Lung microvascular endothelial cell (primary cell): ENCODE data around the gene CMTM5. TPM values are rescaled to one million over a fixed set of nuclear protein-coding genes. Genes with fewer than 3 reads are reported as not detected.

Source experiments
- DNase-seq, 2 donors: peaks; one replicate each; pipeline versions ENCODE4 v3.0.0 to v3.0.0-alpha.2; 2010; ENCODE audit warnings: low read depth in 2 of 2
- total RNA-seq: library from RNA; depleted of rRNA; stranded (reverse); fragments of >200 nt; gene quantifications from 2 replicates; pipeline ENCODE4 v1.2.1, GENCODE V29; 2014

CMTM5 gene
- not detected in 2 replicates for total RNA-seq

DNA sequence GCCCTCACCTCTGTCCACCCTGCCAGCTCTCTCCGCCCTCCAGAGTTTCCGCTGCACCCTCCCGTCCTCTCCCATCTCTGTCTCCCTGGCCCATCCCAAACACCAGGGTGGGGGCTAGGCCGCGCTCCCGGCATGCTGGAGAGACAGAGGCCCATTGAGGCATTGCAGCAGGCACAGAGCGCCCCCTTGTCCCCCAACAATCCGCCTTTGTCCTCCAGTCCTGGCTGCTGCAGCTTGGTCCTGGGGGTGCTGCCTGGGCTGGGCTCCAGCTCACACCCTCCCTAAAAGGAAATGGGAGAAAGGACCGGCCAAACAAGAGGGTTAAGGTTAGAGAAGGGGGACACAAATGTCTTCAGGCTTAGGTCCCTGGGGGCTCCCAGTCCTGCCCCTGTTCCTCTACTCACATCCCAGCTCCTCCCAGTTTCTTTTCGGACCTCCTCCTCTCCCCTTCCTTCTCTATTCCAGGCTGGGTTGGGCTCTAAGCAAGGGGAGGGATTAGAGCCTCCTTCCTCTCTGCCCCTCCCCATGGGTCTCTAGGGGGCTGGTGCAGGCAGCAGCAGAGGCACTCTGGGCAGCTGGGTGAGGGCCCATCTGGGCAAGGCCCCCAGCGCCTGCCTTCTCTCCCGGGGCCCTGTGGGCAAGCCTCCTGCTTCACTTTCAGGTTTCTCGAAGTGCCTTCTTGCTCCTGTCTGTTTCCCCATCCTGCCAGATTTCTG is at the start of gene CMTM5:
TSS of gene CMTM5 (plus strand) at position 565 of the 716 bp plus-strand sequence. CDS start 206 bp downstream, outside the sequence.
- DNase-seq, result no peak

- peak; percentile 79 to 83 for DNase-seq
Measured at GRCh38 chr14:23327947-23328744, 48.7 kb upstream of the CMTM5 start.

GRCh38 chr14:23335623-23336022 is 41.2 kb upstream of the CMTM5 start:
- no peak for DNase-seq

DNA sequence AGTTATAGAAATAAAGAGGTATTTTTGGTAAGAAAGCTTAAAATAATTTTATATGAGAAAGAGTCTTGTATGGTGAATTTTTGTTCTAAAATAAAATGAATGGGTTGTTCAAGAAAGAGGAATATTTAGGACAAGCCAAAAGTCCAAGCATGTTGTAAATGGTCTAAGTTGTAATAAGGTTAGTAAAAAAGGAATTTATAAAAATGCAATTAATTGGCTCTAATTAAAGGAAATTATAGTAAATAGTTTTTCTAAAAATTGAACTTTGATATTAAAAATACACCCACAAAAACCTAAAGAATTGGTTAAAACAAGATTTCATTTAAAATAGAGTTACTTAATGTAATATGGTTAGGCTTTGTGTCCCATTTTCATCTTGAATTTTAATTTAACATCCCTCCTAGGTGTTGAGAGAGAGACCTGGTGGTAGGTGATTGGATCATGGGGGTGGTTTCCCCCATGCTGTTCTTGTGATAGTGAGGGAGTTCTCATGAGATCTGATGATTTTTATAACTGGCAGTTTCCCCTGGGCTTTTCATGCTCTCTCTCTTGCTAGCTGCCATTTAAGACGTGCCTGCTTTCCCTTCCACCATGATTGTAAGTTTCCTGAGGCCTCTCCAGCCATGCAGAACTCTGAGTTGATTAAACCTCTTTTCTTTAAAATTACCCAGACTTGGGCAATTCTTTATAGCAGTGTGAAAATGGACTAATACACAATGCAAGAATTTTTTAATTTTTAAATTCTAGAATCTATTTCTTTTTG is 37.2 kb upstream of the CMTM5 start:
- no peak for DNase-seq

DNA sequence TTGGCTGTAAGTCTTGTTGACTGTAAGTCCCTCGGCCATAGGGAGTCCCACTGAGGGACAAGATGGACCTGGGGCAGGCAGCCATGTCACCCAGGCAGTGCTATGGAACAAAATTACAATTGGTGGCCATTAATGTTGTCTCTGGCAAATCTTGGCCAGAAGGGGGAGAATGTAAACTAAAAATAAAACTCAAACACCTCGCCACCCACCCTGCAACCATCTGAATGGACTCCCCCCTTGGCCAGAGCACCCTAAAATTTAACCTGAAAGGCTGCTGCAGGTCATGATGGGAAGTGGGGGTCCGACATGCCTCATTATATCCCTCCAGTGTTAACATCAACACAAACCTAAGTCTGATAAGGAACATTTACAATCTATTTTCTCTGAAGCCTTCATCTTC is 32.4 kb upstream of the CMTM5 start:
- DNase-seq, result no peak

DNA sequence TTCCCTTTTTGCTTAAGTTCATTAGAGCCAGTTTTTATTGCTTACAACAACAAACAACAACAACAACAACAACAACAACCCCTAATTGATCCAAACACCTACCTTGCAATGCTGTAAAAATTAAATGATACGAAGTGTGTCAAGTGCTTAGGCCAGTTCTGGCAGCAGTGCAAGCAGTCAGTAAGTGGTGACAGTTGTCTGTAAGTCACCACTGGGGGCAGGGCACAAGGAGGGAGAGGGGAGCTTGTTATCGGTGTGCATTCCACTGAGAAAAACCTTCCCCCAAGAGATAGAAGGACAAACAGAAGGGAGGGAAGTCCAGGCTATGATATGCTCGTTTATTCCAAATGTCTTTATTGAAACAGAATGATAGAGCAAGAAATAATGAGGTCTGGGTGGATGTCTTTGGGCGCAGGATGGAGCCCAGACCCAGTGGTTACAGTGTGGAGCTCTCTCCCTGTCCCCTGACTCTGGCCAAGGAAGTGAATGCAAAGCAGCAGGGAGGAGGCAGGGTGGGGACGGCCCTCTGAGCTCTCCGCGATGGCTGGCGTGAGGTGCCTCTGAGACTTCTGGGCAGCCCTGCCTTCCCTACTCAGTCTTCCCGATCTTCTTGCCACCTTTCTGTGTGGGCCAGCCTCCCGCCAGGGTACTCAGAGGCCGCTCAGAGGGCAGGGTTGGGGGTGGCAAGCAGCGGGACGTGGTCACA is 30.7 kb upstream of the CMTM5 start:
- no peak for DNase-seq

DNA sequence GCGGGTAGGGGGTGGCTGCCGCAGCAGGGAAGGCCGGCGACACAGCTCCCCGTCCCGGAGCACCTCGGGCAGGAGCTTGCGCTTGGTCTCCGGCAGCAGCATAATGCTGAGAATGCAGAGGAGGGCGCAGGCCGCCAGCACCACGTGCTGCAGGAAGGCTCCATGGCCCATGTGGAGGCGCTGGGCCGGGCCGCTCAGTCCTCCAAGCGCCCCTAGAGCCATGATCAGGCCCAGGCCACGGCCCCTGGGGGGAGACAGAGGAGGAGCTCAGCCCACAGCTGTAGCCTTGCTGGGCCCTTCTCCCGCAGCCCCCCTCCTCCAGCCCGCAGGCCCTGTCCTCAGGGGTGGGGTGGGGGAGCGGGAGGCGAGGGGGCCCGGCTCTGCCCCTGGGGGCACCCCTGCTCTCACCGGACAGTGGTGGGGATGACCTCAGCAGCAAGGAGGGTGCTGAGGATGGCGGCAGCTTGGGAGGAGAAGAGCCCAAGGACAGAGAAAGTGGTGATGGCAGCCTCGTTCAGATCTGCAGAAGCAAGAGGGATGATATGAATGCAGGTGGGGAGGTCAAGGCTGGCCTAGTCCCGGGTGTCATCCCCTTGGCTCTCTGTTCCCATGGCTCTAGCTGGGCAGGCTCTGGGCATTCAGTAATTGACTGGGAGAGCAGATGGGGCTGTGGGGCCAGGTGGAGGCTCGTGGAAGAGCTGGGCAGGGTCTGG is 30.0 kb upstream of the CMTM5 start:
- DNase-seq, result no peak

- no peak for DNase-seq
Measured at GRCh38 chr14:23347406-23348296, 29.2 kb upstream of the CMTM5 start.

DNA sequence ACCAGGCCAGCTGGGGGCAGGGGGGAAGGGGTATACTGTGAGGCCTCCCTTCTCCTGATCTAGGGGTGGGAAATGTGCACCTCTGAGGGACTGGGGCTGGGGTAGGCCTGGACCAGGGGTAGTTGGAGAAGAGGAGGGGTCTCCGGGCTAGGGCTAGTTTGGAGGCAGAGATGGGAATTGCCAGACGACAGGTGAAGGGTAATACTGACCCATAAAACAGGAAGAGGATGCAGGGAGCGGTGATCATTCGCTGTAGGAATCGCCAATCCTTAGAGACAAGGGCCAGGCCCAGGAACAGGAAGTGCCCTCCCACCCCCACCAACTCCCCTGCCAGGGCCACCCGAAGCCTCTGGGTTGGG is 28.6 kb upstream of the CMTM5 start:
- DNase-seq, result no peak

GRCh38 chr14:23349156-23349845 is 27.5 kb upstream of the CMTM5 start:
- DNase-seq, result no peak

DNA sequence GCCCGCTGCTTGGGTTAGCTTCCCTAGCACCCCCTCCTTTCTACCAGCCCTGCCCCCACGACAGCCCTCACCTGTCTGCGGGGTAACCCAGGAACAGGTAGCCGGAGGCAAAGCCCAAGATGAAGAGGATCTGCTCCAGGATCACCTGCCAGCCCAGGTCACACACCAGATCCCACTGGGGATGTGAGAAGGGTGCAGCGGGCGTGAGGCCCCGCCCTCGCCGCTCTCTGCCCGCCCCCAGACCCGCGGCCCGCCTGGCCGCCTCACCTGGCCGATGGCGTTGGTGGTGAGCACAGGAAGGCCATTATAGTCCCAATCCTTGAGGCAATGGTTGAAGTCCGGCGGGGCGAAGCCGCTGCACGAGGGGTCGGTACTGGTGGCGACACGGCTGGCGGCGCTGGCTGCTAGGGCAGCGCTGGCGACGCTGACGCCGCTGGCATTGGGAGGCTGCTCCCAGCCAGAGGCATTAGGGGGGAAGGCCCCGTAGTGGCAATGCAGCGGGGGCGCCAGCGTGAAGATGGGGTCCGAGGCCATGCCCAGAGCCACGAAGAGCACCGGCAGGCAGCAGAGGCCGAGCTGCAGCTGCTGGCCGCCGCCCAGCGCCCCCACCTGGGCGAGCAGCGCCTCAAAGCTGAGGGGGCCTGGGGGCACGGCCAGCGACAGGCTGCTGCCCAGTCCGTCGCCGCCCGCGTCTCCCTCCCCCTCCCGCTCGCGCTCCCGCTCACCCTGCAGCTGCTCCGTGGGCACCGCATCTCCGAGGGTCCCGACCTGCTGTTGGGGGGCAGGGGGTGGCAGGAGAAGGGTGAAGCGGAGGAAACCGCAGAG is 25.0 kb upstream of the CMTM5 start:
- no peak for DNase-seq

DNA sequence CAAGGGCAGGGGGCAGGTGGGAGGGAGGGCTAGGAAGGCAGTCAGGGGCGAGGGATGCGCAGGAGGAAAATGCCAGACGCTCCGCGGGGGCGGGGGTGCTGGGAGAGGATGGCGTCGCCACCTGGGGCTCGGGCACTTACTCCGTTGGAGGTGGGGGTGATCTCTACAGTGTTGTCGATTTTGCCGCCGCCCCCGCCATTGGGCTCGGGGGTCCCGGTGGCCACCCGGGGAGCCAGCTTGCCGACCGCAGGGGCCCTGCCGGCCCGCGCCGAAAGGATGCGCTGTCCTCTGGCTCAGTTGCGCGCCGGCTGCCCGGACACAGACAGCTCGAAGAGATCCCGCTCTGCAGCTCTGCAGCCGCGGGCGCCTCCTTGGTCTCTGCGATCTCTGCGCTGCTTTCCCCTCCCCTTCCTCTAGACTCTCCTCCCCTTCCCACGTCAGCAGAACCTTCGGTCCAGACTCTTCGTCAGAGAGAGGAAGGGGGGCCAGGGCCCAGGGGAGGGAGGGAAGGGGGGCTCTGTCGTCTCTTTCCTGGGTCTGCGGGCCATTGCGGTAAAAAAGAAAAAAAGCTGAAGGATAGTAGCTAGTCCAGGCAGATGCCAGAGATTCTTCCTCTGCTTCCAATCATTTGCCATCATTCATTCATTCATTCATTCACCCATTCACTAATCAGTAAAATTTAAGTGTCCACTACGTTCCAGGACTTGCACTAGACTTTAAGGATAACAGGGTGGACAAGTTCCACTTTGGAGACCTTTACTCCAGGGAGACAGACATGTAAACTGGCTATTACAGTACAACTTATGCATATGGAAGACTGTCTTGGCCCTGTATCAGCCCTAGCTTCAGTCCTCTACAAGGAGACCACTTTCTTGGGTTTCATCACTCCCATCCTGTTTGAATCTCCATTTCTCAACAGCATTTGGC is 24.1 kb upstream of the CMTM5 start, which contains the start of gene SLC22A17:
TSS of gene SLC22A17 (minus strand) at position 382 of the 927 bp plus-strand sequence.
- DNase-seq, result peak; percentile 12 to 54

DNA sequence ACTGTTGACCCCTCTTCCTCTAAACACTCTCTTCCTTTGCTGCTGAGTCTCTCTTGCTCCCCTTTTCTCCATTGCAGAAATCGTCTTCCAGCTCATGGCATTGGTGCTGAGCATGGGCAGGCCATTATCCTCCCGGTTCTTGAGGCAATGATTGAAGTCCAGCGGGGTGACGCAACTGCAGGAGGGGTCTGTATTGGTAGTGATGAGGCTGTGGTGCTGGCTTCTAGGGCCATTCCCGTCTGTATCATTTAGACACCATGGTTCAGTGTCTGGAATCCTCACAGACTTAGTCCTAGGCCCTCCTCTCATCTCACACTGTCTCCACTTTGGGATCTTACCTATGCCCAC is 23.4 kb upstream of the CMTM5 start:
- no peak for DNase-seq

DNA sequence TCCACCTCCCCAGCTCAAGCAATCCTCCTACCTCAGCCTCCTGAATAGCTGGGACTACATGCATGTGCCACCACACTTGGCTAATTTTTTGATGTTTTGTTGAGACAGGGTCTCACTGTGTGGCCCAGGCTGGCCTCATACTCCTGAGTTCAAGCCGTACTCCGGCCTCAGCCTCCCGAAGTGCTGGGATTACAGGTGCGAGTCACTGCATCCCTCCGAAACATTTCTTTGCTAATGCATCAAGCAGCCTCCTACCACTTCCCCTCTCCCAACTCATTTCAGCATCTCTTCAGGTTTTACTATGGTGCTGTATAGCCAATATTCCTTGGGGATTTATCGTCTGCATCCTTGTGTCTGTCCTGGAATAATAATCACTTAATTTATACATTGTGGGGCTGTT is 21.9 kb upstream of the CMTM5 start:
- no peak for DNase-seq

- DNase-seq, result no peak
Measured at GRCh38 chr14:23355871-23356435, 20.9 kb upstream of the CMTM5 start.

DNA sequence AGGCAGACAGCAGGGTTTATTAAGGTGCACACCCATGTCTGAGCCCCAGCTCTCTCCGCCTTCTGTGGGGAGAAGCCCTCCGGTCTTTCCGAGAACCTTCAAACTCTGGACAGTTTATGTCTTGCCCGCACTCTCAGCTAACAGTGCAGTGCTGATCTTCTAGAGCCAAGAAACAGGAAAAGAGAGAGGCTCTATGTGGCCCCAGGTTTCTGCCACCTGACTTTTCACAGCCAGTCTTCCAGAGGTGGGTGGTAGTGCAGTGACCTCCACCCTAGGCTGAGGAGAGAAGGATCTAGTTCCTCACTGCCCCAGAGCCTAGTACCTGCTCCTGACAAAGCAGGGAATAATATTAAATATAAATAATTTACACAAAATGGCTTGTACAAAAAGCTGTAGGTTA is 20.2 kb upstream of the CMTM5 start:
- no peak for DNase-seq

DNA sequence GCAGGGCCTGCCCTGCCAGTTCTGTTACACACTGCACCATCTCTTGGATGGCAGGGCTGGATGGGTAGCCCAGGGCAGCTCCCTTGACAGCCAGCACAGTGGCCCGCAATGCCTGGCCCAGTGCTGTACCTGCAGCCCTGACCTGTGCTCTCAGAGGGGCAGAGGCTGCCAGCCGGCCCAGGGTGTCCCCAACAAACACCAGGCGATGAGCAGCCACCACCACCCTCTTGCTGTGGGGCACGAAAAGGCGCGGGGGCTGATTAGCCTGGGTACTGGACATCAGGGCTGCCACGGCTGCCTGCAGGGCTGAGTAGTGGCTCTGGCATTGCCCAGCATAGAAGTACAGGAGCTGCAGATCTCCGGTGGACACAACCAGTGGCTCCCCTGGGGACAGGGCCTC is 19.6 kb upstream of the CMTM5 start:
- no peak for DNase-seq
